Trophoblast cell (in vitro differentiated cells and primary cell): ENCODE results near the gene CFL2.
"Not testable (repeated sequence)": the region's sequence is repeated elsewhere in the genome, so short reads cannot be mapped to it uniquely, and the experiment has no call there.

Source experiments
- DNase-seq, 2 donors: peaks; one replicate each; pipeline ENCODE4 v3.0.0-alpha.2; 2016
- H2AFZ ChIP-seq: 2 replicates; pipeline ENCODE4 v1.6.1; 2013; ENCODE audit warnings: low read length, moderate library complexity, mild to moderate bottlenecking; ENCODE audit not compliant: insufficient read depth, poor library complexity
- H2AK5ac ChIP-seq: 2 replicates; pipeline ENCODE4 v1.6.1; 2013; ENCODE audit warnings: mild to moderate bottlenecking, low read length
- H2BK120ac ChIP-seq: 2 replicates; pipeline ENCODE4 v1.6.1; 2013; ENCODE audit warnings: low read length, mild to moderate bottlenecking, moderate library complexity; ENCODE audit not compliant: insufficient read depth, poor library complexity
- H2BK12ac ChIP-seq: 2 replicates; pipeline ENCODE4 v1.6.1; 2013; ENCODE audit warnings: mild to moderate bottlenecking, low read length, moderate library complexity
- H2BK5ac ChIP-seq: 2 replicates; pipeline ENCODE4 v1.6.1; 2013; ENCODE audit warnings: low read length, low read depth, moderate library complexity, mild to moderate bottlenecking; ENCODE audit not compliant: poor library complexity
- H3K14ac ChIP-seq: 2 replicates; pipeline ENCODE4 v1.6.1; 2013; ENCODE audit warnings: mild to moderate bottlenecking, low read length
- H3K18ac ChIP-seq: 2 replicates; pipeline ENCODE4 v1.6.1; 2013; ENCODE audit warnings: mild to moderate bottlenecking, low read length
- H3K23ac ChIP-seq: 2 replicates; pipeline ENCODE4 v1.6.1; 2013; ENCODE audit warnings: low read length
- H3K27ac ChIP-seq: 2 replicates; pipeline ENCODE4 v1.5.1; 2013; ENCODE audit warnings: low read depth, mild to moderate bottlenecking, inconsistent platforms, low read length, moderate library complexity
- H3K27me3 ChIP-seq: 2 replicates; pipeline ENCODE4 v1.6.1; 2013; ENCODE audit warnings: inconsistent platforms, mild to moderate bottlenecking, low read length, moderate library complexity; ENCODE audit not compliant: insufficient read depth
- H3K36me3 ChIP-seq, 2 experiments: 1 replicate in 1 of 2; 2 replicates in 1 of 2; pipeline ENCODE4 v1.6.1; 2013; ENCODE audit warnings: low read length in 2 of 2, mild to moderate bottlenecking in 2 of 2, moderate library complexity in 1 of 2; ENCODE audit not compliant: insufficient read depth in 2 of 2, control insufficient read depth in 1 of 2
- H3K4ac ChIP-seq: 2 replicates; pipeline ENCODE4 v1.6.1; 2013; ENCODE audit warnings: low read depth, mild to moderate bottlenecking, low read length, moderate library complexity
- H3K4me1 ChIP-seq, 2 experiments: 1 replicate in 1 of 2; 2 replicates in 1 of 2; pipeline ENCODE4 v1.6.1; 2013; ENCODE audit warnings: low read length in 2 of 2, mild to moderate bottlenecking in 2 of 2, moderate library complexity in 1 of 2; ENCODE audit not compliant: insufficient read depth in 2 of 2, control insufficient read depth in 1 of 2
- H3K4me2 ChIP-seq: 2 replicates; pipeline ENCODE4 v1.6.1; 2013; ENCODE audit warnings: inconsistent platforms, mild to moderate bottlenecking, low read length, moderate library complexity
- H3K4me3 ChIP-seq: 2 replicates; pipeline ENCODE4 v1.5.1; 2013; ENCODE audit warnings: mild to moderate bottlenecking, low read depth, low read length, inconsistent platforms
- H3K79me1 ChIP-seq: one replicate; pipeline ENCODE4 v1.6.1; 2013; ENCODE audit warnings: low read length
- H3K79me2 ChIP-seq: 2 replicates; pipeline ENCODE4 v1.6.1; 2013; ENCODE audit warnings: low read length, mild to moderate bottlenecking; ENCODE audit not compliant: control insufficient read depth, insufficient read depth, poor library complexity
- H3K9ac ChIP-seq: 2 replicates; pipeline ENCODE4 v1.6.1; 2013; ENCODE audit warnings: mild to moderate bottlenecking, low read length
- H3K9me3 ChIP-seq: 2 replicates; pipeline ENCODE4 v1.6.1; 2013; ENCODE audit warnings: low read depth, mild to moderate bottlenecking, control low read depth, inconsistent platforms, low read length; ENCODE audit not compliant: insufficient read depth
- H4K12ac ChIP-seq: 2 replicates; pipeline ENCODE4 v1.6.1; 2013; ENCODE audit warnings: low read depth, mild to moderate bottlenecking, low read length, moderate library complexity
- H4K8ac ChIP-seq: 2 replicates; pipeline ENCODE4 v1.6.1; 2013; ENCODE audit warnings: low read depth, mild to moderate bottlenecking, low read length, moderate library complexity
- H4K91ac ChIP-seq: one replicate; pipeline ENCODE4 v1.6.1; 2013; ENCODE audit warnings: low read depth, mild to moderate bottlenecking, low read length, moderate library complexity
- WGBS: extraction: QIAGEN DNeasy Blood & Tissue Kit; methylation state at CpG from one replicate; pipeline ENCODE4 v1.1.7; 2013; ENCODE audit warnings: missing lambda C conversion rate; ENCODE audit not compliant: insufficient read length, insufficient coverage; ENCODE audit errors: extremely low coverage; 5-methylcytosine and 5-hydroxymethylcytosine counted together

Gene CFL2

GRCh38 chr14:34740139-34740538, 25.7 kb upstream of the CFL2 start:
- not testable (repeated sequence) for H2AFZ ChIP-seq, H3K18ac ChIP-seq, H3K4me2 ChIP-seq, H3K27ac ChIP-seq, H4K8ac ChIP-seq, H3K4me3 ChIP-seq, H2AK5ac ChIP-seq, H2BK120ac ChIP-seq, H2BK5ac ChIP-seq, H4K12ac ChIP-seq, H3K4me1 ChIP-seq, H3K79me1 ChIP-seq, H3K14ac ChIP-seq, H3K27me3 ChIP-seq, H3K36me3 ChIP-seq, H3K9ac ChIP-seq, H3K79me2 ChIP-seq, H3K23ac ChIP-seq, H3K9me3 ChIP-seq, H4K91ac ChIP-seq, H3K4ac ChIP-seq, H2BK12ac ChIP-seq
- WGBS: no CpG with 5 or more reads among the region's 6 CpGs
- peak; percentile 21 to 69 for DNase-seq

DNA sequence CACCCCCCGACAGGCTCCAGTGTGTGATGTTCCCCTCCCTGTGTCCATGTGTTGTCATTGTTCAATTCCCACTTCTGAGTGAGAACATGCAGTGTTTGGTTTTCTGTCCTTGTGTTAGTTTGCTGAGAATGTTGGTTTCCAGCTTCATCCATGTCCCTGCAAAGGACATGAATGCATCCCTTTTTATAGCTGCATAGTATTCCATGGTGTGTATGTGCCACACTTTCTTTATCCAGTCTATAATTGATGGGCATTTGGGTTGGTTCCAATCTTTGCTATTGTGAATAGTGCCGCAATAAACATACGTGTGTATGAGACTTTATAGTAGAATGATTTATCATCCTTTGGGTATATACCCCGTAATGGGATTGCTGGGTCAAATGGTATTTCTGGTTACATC, 22.7 kb upstream of the CFL2 start:
- not testable (repeated sequence) for H3K27ac ChIP-seq, H3K18ac ChIP-seq, H3K23ac ChIP-seq, H4K8ac ChIP-seq, H3K4me2 ChIP-seq, H3K27me3 ChIP-seq, DNase-seq, H3K79me1 ChIP-seq, H3K4ac ChIP-seq, H4K12ac ChIP-seq, H2BK120ac ChIP-seq, H3K14ac ChIP-seq, H4K91ac ChIP-seq, H3K4me1 ChIP-seq, H2AFZ ChIP-seq, H2BK12ac ChIP-seq, H2BK5ac ChIP-seq, H2AK5ac ChIP-seq, H3K4me3 ChIP-seq, H3K9ac ChIP-seq, H3K79me2 ChIP-seq, H3K9me3 ChIP-seq, H3K36me3 ChIP-seq
- no CpG with 5 or more reads among the region's 4 CpGs for WGBS

DNA sequence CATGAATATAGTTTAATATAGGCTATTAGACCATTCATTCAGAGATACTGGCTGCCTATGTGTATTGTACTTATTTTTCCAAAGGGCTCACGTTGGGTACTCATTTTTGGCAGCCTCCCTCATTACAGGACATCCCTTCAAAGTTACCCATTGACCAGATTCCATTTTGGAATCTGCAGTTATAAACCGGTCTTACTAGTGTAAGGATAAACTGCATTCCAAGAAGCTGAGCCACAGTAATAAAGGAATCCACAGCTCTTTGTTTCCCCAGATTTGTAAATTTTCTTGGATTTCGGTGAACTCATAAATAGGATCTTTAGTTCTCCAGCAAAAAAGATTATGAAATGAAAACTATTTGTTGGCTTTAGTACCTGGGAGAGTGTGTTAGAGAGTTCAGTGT, 18.9 kb upstream of the CFL2 start:
- H4K12ac ChIP-seq: no peak overlapping the region
- H3K36me3 ChIP-seq: no peaks in the 10 kb centered on the region
- H2AK5ac ChIP-seq: no peak overlapping the region
- H3K27ac ChIP-seq: no peak overlapping the region
- H3K4me1 ChIP-seq: peaks cover 2 to 3% of the 10 kb centered on the region in 2 experiments
- no peaks in the 10 kb centered on the region for H3K79me2 ChIP-seq
- H3K9me3 ChIP-seq: peaks cover 5% of the 10 kb centered on the region
- H3K18ac ChIP-seq: no peak overlapping the region
- no peak overlapping the region for H2BK5ac ChIP-seq
- H2AFZ ChIP-seq: no peak overlapping the region
- H3K27me3 ChIP-seq: no peaks in the 10 kb centered on the region
- no peak overlapping the region for H4K8ac ChIP-seq
- H3K14ac ChIP-seq: no peak overlapping the region
- H4K91ac ChIP-seq: no peak overlapping the region
- no peak overlapping the region for H3K4me2 ChIP-seq
- H3K9ac ChIP-seq: no peak overlapping the region
- H2BK120ac ChIP-seq: no peak overlapping the region
- DNase-seq: peak; percentile 46 to 92
- H3K79me1 ChIP-seq: peaks cover 3% of the 10 kb centered on the region
- H3K4me3 ChIP-seq: no peak overlapping the region
- no peak overlapping the region for H2BK12ac ChIP-seq
- no CpG with 5 or more reads among the region's 3 CpGs for WGBS
- H3K4ac ChIP-seq: no peak overlapping the region
- no peak overlapping the region for H3K23ac ChIP-seq

- no peak overlapping the region for H4K91ac ChIP-seq
- H3K79me2 ChIP-seq: no peaks in the 10 kb centered on the region
- WGBS: no CpG with 5 or more reads among the region's 4 CpGs
- no peaks in the 10 kb centered on the region for H3K36me3 ChIP-seq
- no peak overlapping the region for H3K4me3 ChIP-seq
- no peak overlapping the region for H4K12ac ChIP-seq
- H4K8ac ChIP-seq: no peak overlapping the region
- H3K18ac ChIP-seq: no peak overlapping the region
- no peak for DNase-seq
- H3K27ac ChIP-seq: peak overlapping the region; percentile 58
- no peak overlapping the region for H3K9ac ChIP-seq
- H3K23ac ChIP-seq: no peak overlapping the region
- peak overlapping the region; percentile 47 for H2BK5ac ChIP-seq
- H3K9me3 ChIP-seq: peaks cover 5% of the 10 kb centered on the region
- peak overlapping the region; percentile 67 for H2BK12ac ChIP-seq
- no peak overlapping the region for H3K14ac ChIP-seq
- no peaks in the 10 kb centered on the region for H3K27me3 ChIP-seq
- no peak overlapping the region for H3K4me2 ChIP-seq
- no peak overlapping the region for H2AK5ac ChIP-seq
- H3K4me1 ChIP-seq: peaks cover 2 to 3% of the 10 kb centered on the region in 2 experiments
- no peak overlapping the region for H2AFZ ChIP-seq
- no peak overlapping the region for H3K4ac ChIP-seq
- peaks cover 3% of the 10 kb centered on the region for H3K79me1 ChIP-seq
- peak overlapping the region; percentile 74 for H2BK120ac ChIP-seq
Observed at GRCh38 chr14:34732802-34733201, 18.4 kb upstream of the CFL2 start.
